Head of caudate nucleus (tissue), 42 donors: Measurements from ENCODE around the gene SLC6A20.
"Not testable (repeated sequence)": the region's sequence is repeated elsewhere in the genome, so short reads cannot be mapped to it uniquely, and the experiment has no call there.

Experiments used
- DNase-seq, 42 donors: peaks; one replicate each; pipeline versions ENCODE4 v3.0.0 to v3.0.0-alpha.2; 2020 to 2021; ENCODE audit warnings: mixed read lengths in 7 of 42
- intact Hi-C: fragments of 100-400 bp; cut with DNase I; formaldehyde crosslinking; loops from one replicate; pipeline ENCODE4 v1.15.0; 2022

The SLC6A20 gene

DNA sequence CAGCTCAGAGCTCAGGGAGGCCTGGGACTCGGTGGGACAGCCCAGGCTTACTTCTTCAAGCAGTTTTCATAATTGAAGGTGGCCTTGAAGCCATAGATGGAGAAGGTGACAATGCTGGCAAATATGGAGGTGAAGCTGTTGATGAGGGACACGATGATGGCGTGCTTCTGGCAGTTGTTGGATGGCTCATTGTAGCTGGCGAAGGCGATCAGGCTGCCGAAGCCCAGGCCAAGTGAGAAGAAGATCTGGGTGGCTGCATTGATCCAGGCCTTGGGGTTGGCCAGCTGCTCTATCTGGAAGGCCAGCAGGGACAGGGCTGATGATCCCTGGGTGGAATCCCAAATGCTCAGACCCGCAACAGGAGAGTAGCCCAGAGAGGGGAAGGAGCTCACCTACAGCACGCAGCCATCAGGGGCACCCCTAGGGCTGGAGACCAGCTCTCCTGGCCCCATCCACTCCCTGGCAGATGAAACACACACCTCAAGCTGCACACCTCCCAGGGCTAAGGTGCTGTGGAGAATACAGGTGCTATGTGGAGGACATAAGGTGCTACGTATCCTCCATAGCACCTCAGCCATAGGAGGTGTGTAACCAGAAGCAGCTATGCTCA lies 25.1 kb downstream of the SLC6A20 start:
- no peak for DNase-seq
- intact Hi-C loops: no loop called here

- no peak for DNase-seq
- intact Hi-C loops: no loop called here
Measured at GRCh38 chr3:45765958-45766357, 30.4 kb downstream of the SLC6A20 start.

DNA sequence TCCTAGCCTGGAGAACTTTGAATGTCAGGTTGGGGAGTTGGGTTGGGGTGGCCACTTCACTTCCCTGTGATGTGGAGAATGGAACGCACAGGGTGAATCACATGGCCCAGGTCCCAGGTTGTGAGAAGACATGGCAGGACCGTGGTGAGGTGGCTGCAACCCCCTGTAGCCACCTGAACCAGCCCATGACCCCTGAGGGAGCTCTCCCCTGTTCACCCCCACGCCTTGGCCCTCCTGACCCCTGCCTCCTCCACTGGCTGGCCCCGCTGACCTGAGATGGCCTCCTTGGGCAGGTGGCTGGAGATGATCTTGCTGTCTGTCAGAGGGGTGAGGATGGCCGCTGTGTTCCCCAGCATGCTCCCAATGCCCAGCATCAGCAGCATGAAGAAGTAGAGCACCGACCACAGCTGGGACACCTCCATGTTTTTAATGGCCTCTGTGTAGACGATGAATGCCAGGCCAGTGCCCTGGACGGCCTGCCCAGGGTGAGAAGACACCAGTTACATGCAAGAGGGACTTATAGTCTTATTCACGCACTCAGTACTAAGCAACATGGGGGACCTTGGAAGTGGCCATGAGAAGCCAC lies 31.0 kb downstream of the SLC6A20 start:
- intact Hi-C loops: no loop called here
- DNase-seq: peak in 1 of 42 donors; percentile 30

DNA sequence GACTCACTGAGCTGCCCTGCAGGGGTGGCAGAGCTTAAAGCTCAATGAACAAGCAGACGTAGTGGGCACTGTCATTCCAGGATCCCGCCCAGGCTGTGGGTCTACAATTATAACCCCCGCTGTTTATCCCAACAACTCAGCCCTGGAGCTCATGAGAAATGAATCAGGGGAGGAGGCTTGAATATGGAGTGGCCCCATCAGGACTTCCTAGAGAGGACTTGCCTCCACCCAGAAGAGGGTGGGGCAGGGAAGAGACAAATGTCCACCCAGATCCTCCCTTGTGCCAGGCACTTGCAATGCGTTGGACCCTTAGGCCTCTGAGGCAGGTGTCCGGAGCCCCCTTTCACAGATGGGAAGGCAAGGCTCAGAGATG lies 33.0 kb downstream of the SLC6A20 start:
- intact Hi-C loops: loop anchor here (5.0 kb wide), 1 partner anchor 314 kb away; no protein-coding TSS in a partner anchor
- DNase-seq: no peak

DNA sequence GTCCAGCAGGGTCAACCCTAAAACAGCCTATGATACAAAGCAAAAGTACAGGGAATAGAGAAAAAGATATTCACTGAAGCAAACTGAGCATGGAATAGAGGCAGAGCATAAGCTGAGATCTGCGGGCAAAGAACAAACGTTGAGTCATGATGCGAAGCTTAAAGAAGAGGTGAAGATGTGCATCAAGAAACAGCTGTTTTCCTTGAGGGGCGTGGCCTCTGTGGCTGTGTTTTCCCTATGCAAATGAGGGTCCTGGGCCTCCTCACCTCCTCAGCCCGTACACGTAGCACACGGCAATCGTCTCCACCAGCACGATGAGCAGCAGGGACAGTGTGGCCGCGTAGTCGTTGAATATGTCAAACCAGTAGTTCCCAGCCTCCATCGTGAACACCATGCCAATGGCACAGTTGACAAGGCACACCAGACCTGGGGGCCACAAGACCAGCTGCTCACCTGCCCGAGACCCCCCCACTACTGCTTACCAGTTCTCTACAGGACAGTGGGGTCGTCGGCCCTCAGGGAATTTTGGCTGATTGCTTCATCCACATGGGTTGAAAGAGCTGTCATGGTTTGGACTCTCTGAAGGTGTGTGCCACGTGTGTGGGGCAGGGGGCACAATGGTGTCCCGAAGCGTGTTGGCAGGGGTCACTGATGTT lies 33.6 kb downstream of the SLC6A20 start:
- DNase-seq: no peak
- intact Hi-C loops: loop anchor here (5.0 kb wide), 1 partner anchor 315 kb away; no protein-coding TSS in a partner anchor

DNA sequence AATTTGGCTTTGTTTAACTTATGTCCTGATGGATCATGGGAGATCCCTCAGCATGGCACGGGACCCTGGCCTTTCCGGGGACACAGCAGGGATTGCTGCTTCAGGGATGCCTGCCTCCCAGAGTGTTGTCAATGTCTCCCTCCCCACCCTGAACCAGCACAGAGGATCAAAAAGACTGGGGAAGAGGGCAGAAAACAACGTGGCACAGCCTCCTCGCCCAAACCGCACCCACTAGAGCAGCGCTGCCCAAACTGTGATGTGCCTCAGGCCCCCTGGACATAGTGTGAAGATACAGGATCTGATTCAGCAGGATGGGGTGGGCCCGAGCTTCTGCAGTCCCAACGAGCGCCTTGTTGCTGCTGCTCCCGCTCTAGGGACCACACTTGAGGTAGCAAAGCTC lies 34.5 kb downstream of the SLC6A20 start:
- peak in 1 of 42 donors; percentile 18 for DNase-seq
- intact Hi-C loops: loop anchor here (5.0 kb wide), 1 partner anchor 315 kb away; no protein-coding TSS in a partner anchor

- DNase-seq: peak in 26 of 42 donors; percentile 6 to 71 (median 46)
- intact Hi-C loops: loop anchor here (5.0 kb wide), 1 partner anchor 316 kb away; no protein-coding TSS in a partner anchor
Measured at GRCh38 chr3:45760878-45761711, 35.2 kb downstream of the SLC6A20 start.

DNA sequence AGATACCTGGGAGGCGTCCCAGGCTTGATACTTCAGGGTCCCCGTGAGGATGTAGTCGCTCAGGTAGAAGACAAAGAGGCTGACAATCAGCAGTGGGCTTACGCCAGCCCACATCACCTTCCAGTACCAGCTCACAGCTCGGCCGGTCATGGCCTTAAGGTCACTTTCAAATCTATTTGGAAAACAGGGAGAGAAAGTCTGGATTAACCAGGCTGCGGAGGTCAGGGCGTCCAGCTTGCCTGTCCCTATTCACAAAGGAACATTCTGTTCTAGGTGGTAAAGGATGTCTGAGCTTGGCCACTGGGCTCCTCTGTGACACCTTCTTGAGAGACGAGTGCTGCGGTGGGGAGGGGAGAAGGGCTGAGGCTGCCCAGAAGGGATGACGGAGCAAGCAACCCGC lies 36.5 kb downstream of the SLC6A20 start:
- intact Hi-C loops: loop anchor here (5.0 kb wide), 1 partner anchor 317 kb away; no protein-coding TSS in a partner anchor
- peak in 1 of 42 donors; percentile 18 for DNase-seq

DNA sequence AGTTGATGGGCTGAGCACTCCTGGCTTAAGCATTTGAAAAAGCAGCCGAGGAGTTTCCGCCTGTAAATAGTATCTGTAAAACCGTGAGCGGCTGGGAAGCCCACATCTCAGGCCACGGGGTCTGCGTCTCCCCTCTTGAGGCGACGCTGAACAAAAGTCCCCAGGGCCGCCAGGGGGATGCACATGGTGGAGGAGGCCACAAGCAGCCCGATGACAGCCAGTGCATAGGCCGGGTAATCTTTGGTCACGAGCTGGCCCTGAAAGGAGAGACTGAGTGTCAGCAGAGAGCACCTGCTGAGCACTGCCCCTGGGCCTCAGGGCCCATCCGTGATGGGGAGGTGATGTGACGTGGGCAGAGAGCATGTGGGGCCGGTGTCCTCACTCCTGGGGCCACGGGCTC lies 37.5 kb downstream of the SLC6A20 start:
- intact Hi-C loops: no loop called here
- peak in 1 of 42 donors; percentile 25 for DNase-seq

GRCh38 chr3:45757141-45757540 lies 39.2 kb downstream of the SLC6A20 start:
- intact Hi-C loops, DNase-seq: not testable (repeated sequence)

- DNase-seq: peak in 1 of 42 donors; percentile 27
- intact Hi-C loops: no loop called here
Measured at GRCh38 chr3:45756055-45756454, 40.3 kb downstream of the SLC6A20 start.

GRCh38 chr3:45754461-45754860 lies 41.9 kb downstream of the SLC6A20 start:
- DNase-seq: peak in 1 of 42 donors; percentile 37
- intact Hi-C loops: no loop called here

GRCh38 chr3:45753095-45753494 lies 43.2 kb downstream of the SLC6A20 start:
- DNase-seq: peak in 1 of 42 donors; percentile 21
- intact Hi-C loops: no loop called here

GRCh38 chr3:45751537-45752242 lies 44.6 kb downstream of the SLC6A20 start:
- no peak for DNase-seq
- intact Hi-C loops: no loop called here

DNA sequence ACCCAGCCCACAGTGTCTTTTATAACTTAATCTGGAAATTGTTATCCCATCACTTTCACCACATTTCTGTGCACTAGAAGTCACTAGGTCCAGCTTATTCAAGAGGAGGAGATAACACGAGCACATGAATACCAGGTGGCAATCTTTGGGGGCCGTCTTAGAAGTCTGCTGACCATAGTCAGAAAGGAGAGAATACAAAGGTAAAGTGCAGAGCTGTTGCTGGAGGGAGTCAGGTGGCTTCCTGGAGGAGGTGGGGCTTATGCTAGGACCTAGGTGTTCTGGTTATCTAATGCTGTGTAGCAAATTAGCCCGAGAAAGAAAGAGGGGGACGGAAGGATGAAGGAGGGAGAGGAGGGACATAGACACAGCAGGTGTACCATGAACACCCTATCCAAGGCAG lies 46.5 kb downstream of the SLC6A20 start:
- no peak for DNase-seq
- intact Hi-C loops: no loop called here

- DNase-seq, intact Hi-C loops: not testable (repeated sequence)
Measured at GRCh38 chr3:45749036-45749600, 47.2 kb downstream of the SLC6A20 start.

- intact Hi-C loops: no loop called here
- no peak for DNase-seq
Measured at GRCh38 chr3:45748068-45748467, 48.3 kb downstream of the SLC6A20 start.
